Stimulated activated naive CD8-positive, alpha-beta T cell treated with anti-CD3 and anti-CD28 coated beads, Interleukin-15, Interleukin-2, amounts not matched to agents 100 ng/mL and 50 ng/mL, for 24 hours (primary cell): ENCODE data around the gene ADGRD1.
"Not testable (repeated sequence)": the region's sequence is repeated elsewhere in the genome, so short reads cannot be mapped to it uniquely, and the experiment has no call there.

Experiments used
- H3K27ac Mint-ChIP-seq: one replicate; pipeline ENCODE4 v1.8.0; 2021; ENCODE audit warnings: mild to moderate bottlenecking, mixed read lengths
- H3K27me3 Mint-ChIP-seq: one replicate; pipeline ENCODE4 v1.8.0; 2021; ENCODE audit warnings: mixed read lengths
- H3K36me3 Mint-ChIP-seq: one replicate; pipeline ENCODE4 v1.8.0; 2021; ENCODE audit warnings: low read depth, mixed read lengths
- H3K4me1 Mint-ChIP-seq: one replicate; pipeline ENCODE4 v1.8.0; 2021; ENCODE audit warnings: low read depth, mixed read lengths
- H3K4me3 Mint-ChIP-seq: one replicate; pipeline ENCODE4 v1.8.0; 2021; ENCODE audit warnings: mild to moderate bottlenecking, mixed read lengths
- H3K9me3 Mint-ChIP-seq: one replicate; pipeline ENCODE4 v1.8.0; 2021; ENCODE audit warnings: mixed read lengths

Gene ADGRD1

DNA sequence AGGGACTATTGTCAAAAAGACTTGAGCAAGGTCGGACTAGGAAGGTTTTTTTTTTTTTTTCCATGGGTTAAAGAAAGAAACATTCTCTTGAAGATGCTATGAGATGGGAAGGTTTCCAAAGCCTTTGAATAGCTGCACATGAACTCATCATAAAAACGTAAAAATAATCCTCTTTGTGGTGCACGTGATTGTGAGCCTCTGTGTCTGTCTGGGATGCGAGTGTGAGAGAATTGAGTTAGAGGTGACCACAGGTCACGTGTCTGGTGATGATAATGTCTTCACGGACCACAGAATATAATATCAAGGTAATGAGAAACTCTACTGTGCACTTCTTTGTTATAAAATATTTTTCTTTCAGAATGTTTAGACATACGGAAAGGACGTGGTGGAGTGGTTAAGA, 24.3 kb upstream of the ADGRD1 start:
- Mint-ChIP-seq H3K9me3 (no peaks in the 10 kb centered on the region), H3K4me3 (no peak overlapping the region), H3K4me1 (no peaks in the 10 kb centered on the region), H3K27ac (no peak overlapping the region), H3K27me3 (peaks cover 36% of the 10 kb centered on the region), H3K36me3 (no peaks in the 10 kb centered on the region)

DNA sequence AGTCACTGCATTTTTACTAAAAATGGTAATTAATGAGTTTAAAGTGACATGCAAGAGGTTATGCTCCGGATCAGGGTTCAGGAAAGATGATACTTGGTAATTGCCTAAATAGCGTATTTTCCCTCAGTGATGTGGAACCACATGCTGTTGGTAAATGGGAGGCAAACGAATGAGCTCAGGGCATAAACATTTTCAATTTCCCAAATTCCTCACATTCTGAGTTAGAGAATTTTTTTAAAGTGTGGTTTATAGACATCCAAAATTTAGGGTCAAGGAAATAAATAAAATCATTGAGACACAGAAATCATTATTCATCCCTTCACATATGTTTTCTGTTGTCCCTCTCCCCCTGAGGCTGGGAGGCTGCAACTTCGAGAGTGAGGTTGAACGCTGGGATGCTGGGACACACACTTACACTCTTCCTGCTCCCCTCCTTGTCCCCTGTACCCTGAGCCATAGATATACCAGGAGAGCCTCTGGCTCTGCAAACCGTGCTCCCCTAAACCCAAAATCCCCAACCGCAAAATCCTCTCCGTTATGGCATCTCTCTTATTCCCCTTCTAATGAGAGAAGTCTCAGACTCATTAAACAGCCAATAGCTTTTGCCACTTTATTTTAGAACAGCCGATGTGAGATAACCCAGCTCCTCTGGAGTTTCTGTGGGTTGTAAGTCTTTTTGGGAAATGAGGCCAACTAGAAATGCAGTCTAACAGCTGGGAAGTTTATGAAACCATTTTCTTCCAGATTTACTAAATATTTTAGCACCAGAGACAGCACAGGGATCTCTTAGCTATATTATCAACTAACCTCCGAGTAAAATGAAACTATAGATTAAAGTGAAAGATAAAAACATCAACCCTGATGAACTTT, 21.4 kb upstream of the ADGRD1 start:
- Mint-ChIP-seq H3K36me3 (no peaks in the 10 kb centered on the region), H3K27ac (no peak overlapping the region), H3K9me3 (peaks cover 7% of the 10 kb centered on the region), H3K27me3 (peaks cover 54% of the 10 kb centered on the region), H3K4me1 (no peaks in the 10 kb centered on the region), H3K4me3 (no peak overlapping the region)

DNA sequence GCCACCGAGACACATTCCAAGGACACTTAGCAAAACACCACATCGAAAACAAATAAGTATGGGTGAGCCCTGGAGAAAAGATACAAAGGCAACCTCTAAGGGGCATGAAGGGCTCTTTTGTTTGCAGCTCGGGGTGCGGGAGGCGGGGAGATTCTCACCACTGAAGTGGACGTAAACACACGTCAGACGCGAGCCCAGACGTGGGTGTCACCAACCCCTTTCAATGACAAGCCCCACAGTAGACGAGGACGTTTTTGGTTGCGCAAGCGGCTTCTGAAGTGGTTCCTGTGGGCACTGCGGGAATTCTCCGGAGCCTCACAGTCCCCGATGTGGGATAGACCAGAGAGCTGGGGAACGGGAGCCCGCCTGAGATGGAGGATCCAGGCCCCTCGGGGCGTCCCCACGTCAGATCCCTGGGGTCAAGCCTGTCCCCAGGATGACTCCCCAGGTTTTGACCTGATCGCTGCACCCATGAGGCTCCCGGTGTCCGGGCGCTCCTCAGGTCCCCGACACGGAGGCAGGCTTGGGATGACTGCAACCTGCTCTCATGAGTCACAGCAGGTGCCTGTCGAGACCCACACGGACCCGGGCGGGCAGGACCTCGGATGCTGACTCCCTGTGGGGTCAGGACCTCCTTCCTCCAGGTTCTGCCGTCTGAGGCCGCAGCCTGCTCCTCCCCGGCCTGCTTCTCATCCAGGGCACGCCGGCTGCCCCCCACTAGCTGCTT, 20.3 kb upstream of the ADGRD1 start:
- Mint-ChIP-seq H3K27ac (no peak overlapping the region), H3K9me3 (peaks cover 7% of the 10 kb centered on the region), H3K27me3 (peaks cover 52% of the 10 kb centered on the region), H3K4me3 (no peak overlapping the region), H3K4me1 (no peaks in the 10 kb centered on the region), H3K36me3 (no peaks in the 10 kb centered on the region)

DNA sequence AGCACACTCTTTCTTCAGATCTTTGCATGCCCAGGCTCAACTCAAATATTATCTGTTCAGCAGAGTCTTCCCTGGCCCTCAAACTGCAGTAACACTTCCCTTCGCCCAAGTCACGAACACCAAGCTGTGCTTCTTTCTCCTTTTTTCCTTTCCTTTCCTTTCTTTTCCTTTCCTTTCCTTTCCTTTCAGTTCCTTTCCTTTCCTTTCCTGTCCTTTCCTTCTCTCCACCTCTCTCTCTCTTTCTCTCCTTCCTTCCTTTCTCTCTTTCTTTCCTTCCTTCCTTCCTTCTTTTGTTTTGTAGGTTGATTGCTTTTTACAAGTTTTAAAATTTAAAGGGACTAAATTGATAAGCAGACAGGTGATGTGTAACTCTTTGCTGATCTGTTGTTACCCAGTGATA, 19.0 kb upstream of the ADGRD1 start:
- Mint-ChIP-seq H3K4me3 (no peak overlapping the region), H3K4me1 (no peaks in the 10 kb centered on the region), H3K27me3 (peaks cover 42% of the 10 kb centered on the region), H3K36me3 (no peaks in the 10 kb centered on the region), H3K27ac (no peak overlapping the region), H3K9me3 (peaks cover 7% of the 10 kb centered on the region)

DNA sequence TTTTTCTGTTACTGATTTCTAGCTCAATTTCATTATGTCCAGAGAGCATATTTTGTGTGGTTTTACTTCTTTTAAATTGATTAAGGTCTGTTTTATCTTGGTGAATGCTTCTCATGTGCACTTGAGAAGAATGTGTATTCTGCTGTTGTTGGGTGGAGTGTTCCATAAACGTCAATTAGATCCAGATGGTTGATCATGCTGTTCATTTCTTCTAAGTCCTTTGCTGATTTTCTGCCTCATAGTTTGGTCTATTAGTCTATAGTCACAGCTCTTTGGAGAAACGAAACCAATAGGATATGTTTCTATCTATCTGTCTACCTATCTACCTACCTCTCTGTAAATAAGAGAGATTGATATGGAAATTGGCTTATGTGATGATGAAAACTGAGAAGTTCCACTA, 17.1 kb upstream of the ADGRD1 start:
- no peak overlapping the region for H3K4me3 Mint-ChIP-seq
- no peak overlapping the region for H3K27ac Mint-ChIP-seq
- H3K36me3 Mint-ChIP-seq = no peaks in the 10 kb centered on the region
- H3K4me1 Mint-ChIP-seq = no peaks in the 10 kb centered on the region
- H3K9me3 Mint-ChIP-seq = peaks cover 9% of the 10 kb centered on the region
- peaks cover 38% of the 10 kb centered on the region for H3K27me3 Mint-ChIP-seq

DNA sequence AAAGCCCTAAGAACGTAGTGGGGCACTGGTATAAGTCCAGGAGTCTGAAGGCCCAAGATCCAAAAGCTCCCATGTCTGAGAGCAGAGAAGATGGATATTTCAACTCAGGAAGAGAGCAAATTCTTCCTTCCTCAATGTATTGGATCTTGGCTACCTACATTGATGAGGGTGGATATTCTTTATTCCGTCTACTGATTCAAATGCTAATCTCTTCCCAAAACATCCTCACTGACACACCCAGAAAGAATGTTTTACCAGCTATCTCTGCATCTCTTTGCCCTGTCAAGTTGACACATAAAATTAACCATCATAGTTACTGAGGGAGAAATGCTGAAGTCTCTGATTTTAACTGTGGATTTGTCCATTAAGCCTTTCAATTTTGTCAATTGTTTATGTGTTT, 16.6 kb upstream of the ADGRD1 start:
- Mint-ChIP-seq H3K36me3 (no peaks in the 10 kb centered on the region), H3K9me3 (peaks cover 9% of the 10 kb centered on the region), H3K4me3 (no peak overlapping the region), H3K4me1 (no peaks in the 10 kb centered on the region), H3K27me3 (peaks cover 38% of the 10 kb centered on the region), H3K27ac (no peak overlapping the region)

DNA sequence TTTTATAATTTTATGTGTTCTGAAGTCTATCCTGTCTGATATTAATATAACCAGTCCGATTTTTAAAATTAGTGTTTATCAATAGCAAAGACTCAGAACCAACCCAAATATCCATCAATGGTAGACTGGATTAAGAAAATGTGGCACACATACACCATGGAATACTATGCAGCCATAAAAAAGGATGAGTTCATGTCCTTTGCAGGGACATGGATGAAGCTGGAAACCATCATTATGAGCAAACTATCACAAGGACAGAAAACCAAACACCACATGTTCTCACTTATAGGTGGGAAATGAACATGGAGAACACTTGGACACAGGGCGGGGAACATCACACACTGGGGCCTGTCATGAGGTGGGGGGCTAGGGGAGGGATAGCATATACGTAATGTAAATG, 16.2 kb upstream of the ADGRD1 start:
- H3K9me3 Mint-ChIP-seq, H3K36me3 Mint-ChIP-seq, H3K27ac Mint-ChIP-seq: not testable (repeated sequence)

DNA sequence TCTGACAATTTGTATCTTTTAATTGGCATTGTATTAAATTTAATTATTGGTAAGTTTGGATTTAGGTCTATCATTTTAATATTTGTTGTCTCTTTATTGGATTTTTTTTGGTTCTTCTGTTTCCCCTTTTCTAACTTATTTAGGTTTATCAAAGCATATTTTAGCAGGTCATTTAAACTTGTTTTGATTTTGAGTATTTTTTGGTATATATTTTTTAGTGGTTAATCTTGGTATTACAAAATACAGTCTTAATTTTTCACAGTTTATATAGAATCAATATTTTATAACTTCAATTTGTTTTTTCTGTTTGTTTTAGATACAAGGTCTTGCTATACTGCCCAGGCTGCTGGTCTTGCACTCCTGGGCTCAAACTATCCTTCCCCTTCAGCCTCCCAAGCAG, 15.5 kb upstream of the ADGRD1 start:
- Mint-ChIP-seq H3K9me3 (peaks cover 9% of the 10 kb centered on the region), H3K27me3 (peaks cover 33% of the 10 kb centered on the region), H3K4me3 (no peak overlapping the region), H3K4me1 (no peaks in the 10 kb centered on the region), H3K27ac (no peak overlapping the region), H3K36me3 (no peaks in the 10 kb centered on the region)

More for the DNA sequence above, 16.2 kb upstream of the ADGRD1 start:
- not testable (repeated sequence) for H3K4me3 Mint-ChIP-seq, H3K4me1 Mint-ChIP-seq
- peaks cover 34% of the 10 kb centered on the region for H3K27me3 Mint-ChIP-seq

DNA sequence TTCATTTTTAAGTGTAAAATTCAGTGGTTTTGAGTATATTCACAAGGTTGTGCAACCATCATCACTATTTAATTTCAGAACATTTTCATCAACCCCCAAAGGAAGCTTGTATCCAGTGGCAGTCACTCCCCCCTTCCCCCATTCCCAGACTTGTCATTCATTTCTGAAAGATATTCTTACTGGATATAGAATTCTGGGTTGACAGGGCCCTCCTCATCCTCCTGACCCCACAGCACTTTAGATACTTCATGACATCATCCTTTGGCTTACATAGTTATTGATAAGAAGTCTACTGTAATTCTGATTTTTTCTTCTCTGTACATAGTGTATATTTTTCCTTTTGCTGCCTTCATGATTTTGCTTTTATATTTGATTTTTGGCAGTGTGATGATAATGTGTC, 8.8 kb upstream of the ADGRD1 start:
- Mint-ChIP-seq H3K27ac (no peak overlapping the region), H3K27me3 (peaks cover 19% of the 10 kb centered on the region), H3K9me3 (peaks cover 22% of the 10 kb centered on the region), H3K36me3 (peaks cover 9% of the 10 kb centered on the region), H3K4me3 (no peak overlapping the region), H3K4me1 (no peaks in the 10 kb centered on the region)

DNA sequence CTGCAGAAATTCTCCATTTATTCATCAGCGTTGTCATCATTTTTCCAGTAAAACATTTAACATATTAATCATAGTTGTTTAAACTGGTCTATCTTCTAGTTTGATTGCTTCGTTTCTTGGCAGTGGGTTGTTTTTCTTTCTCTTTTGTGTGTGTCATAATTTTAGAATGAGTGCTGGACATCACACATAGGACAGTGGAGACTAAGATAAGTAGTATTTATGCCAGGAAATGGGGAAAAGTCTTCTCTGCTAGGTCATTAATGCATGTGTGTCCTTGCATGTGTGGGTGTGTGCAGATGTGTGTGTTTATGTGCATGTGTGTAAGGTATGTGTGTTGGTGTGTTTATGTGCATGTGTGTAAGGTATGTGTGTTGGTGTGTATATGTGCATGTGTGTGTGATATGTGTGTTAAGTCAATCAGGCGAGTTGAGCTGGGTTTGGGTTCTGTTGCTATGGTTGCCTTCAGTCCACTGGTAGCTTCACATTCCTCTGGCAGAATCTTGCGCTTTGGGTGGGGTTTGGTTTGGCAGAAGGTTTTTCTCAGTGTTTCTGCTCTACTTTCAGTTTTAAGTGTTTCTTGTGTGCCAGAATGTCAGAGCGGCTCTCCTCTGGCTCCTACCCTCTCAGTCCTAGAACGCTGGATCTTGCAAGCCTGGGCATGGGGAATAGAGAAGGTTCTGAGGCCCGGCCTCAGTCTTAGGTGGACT, 7.8 kb upstream of the ADGRD1 start:
- Mint-ChIP-seq H3K4me3 (no peak overlapping the region), H3K4me1 (no peaks in the 10 kb centered on the region), H3K36me3 (peaks cover 9% of the 10 kb centered on the region), H3K9me3 (peaks cover 22% of the 10 kb centered on the region), H3K27ac (no peak overlapping the region), H3K27me3 (peaks cover 16% of the 10 kb centered on the region)

DNA sequence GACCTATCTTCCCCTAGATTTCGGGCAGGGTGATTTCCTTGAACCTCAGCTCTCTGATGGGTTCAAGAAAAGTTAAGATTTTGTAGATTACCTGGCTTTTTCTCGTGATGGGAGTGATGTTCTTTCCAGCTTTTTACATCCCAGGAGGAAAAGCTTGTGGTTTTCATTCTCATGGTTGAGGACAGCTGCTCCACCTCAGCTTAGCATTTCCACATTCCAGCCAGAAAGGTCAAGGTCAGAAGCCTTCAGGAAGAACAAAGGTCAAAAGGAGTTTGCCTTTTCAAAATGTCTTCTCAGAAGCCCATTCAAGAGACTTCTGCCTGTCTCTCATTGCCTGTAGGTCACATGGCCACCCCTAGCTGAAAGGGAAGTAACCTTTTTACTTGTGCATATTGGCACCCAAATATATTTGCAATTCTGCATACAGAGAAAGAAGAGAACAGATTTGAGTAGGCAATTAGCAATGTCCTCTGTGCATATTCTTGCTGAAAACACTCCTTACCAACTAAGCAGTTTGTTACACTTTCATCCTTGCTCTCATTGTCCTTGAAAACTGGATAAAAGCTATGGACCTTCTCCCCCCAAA, 6.6 kb upstream of the ADGRD1 start:
- peaks cover 19% of the 10 kb centered on the region for H3K9me3 Mint-ChIP-seq
- H3K4me1 Mint-ChIP-seq = no peaks in the 10 kb centered on the region
- no peak overlapping the region for H3K27ac Mint-ChIP-seq
- H3K36me3 Mint-ChIP-seq = peaks cover 9% of the 10 kb centered on the region
- peaks cover 23% of the 10 kb centered on the region for H3K27me3 Mint-ChIP-seq
- H3K4me3 Mint-ChIP-seq = no peak overlapping the region

DNA sequence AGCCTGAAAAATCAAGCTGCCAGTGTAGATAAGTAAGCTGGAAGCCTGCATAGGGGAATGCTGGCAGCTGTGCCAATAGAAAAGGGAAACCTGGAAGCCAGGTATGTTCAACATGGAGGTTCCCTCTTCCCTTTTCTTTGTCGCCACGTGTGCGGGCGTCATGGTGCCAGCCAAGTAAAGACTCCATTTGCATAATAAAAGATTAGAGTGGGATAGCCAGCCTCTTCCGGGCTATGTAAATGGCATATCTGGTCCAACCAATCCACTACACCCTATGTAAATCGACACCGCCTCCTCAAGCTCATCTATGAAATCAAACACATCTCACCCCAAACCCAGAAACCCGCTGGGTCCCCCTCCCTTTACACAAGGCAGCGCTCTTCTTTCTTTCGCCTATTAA, 5.6 kb upstream of the ADGRD1 start:
- peaks cover 19% of the 10 kb centered on the region for H3K9me3 Mint-ChIP-seq
- H3K27me3 Mint-ChIP-seq = peaks cover 33% of the 10 kb centered on the region
- H3K4me1 Mint-ChIP-seq = no peaks in the 10 kb centered on the region
- no peak overlapping the region for H3K27ac Mint-ChIP-seq
- no peak overlapping the region for H3K4me3 Mint-ChIP-seq
- peaks cover 9% of the 10 kb centered on the region for H3K36me3 Mint-ChIP-seq

DNA sequence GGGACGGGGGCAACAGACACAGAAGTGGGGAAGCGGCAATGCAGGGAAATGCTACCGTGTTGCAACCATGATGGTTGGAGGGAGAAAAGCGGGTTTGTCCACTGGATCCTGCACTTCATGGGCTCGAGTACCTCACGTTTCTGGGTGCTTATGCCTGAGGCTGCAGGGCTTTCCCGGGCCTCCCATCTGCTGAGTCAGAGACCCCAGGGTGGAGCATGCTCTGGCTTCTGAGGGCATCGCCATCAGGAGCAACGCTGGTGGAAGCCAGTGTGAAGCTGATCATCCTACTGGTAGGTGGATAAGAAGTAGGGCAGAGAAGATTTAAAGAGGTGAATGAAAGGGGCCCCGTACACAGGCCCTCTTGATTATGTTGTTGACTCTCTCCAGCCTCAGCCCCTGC, 5.0 kb upstream of the ADGRD1 start:
- Mint-ChIP-seq H3K36me3 (peaks cover 9% of the 10 kb centered on the region), H3K27me3 (peaks cover 38% of the 10 kb centered on the region), H3K4me1 (peaks cover 3% of the 10 kb centered on the region), H3K4me3 (no peak overlapping the region), H3K27ac (no peak overlapping the region), H3K9me3 (peaks cover 19% of the 10 kb centered on the region)

DNA sequence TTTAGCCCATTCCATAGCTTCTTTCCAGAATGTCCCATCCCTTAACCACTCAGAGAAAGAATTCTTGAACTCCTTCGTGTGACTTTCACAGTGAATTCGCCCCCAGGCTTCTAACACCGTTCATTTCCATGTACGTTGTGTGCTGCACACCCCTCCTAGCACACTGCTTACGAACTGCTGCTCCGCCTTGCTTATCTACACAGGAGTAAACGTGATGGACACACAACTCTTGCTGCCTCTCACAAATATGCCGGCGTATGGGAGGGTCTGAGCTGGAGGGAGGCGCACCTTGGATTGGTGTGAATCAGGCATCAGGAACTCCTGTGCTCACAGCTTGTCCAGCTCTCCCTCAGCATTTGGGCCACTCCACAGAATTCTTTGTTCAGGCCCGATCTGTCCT, 3.9 kb upstream of the ADGRD1 start:
- H3K4me1 Mint-ChIP-seq = peaks cover 6% of the 10 kb centered on the region
- peaks cover 14% of the 10 kb centered on the region for H3K9me3 Mint-ChIP-seq
- peaks cover 37% of the 10 kb centered on the region for H3K27me3 Mint-ChIP-seq
- no peak overlapping the region for H3K4me3 Mint-ChIP-seq
- H3K27ac Mint-ChIP-seq = no peak overlapping the region
- peaks cover 9% of the 10 kb centered on the region for H3K36me3 Mint-ChIP-seq

DNA sequence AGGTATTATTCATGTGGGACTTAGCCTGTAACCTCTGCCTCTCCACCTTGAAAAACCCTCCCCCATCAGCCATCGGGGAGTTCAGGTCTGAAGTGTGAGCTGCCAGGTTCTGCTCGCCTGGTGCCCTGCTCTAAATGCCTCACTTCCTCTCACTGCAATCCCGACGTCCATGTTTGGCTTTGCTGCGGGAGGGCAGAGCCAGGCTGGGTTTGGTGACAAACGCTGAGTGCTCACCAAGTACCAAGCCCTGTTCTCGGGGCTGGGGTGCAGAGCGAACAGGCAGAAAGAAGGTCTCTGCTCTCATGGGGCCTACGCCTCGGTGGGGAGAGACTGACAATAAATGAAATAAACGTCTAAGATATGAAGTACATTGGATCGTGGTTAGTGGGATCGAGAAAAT, 2.1 kb upstream of the ADGRD1 start:
- H3K4me3 Mint-ChIP-seq = no peak overlapping the region
- H3K27me3 Mint-ChIP-seq = peaks cover 34% of the 10 kb centered on the region
- H3K36me3 Mint-ChIP-seq = no peaks in the 10 kb centered on the region
- H3K9me3 Mint-ChIP-seq = no peaks in the 10 kb centered on the region
- H3K4me1 Mint-ChIP-seq = peaks cover 6% of the 10 kb centered on the region
- no peak overlapping the region for H3K27ac Mint-ChIP-seq
